GM23248 (cell line): ENCODE measurements around the gene SPATC1L.

Experiments used
- EZH2 ChIP-seq: fragments of 200-600 bp; sonication (generic); IDR thresholded peaks from 2 replicates; pipeline ENCODE4 v1.6.1; 2018; ENCODE audit warnings: antibody characterized with exemption, mild to moderate bottlenecking; ENCODE audit not compliant: insufficient read depth, poor library complexity, severe bottlenecking
- EZH2phosphoT487 ChIP-seq: fragments of 200-600 bp; sonication (generic); IDR thresholded peaks from 2 replicates; pipeline ENCODE4 v1.6.1; 2018; ENCODE audit warnings: antibody characterized with exemption, moderate library complexity, mild to moderate bottlenecking, low read depth; ENCODE audit not compliant: insufficient read depth

GRCh38 chr21:46145159-46145839 lies 39.0 kb downstream of the SPATC1L start:
- TF ChIP-seq EZH2 (no peak), EZH2phosphoT487 (no peak)
